Activated T-cell treated with anti-CD3 and anti-CD28 coated beads, Interleukin-2, amount 50 U/mL, for 48 hours (primary cell): ENCODE results near the gene S100A12.
A peak's percentile ranks its signal among the peaks of the same experiment; 100 is the strongest.
"Not testable (repeated sequence)": the region's sequence is repeated elsewhere in the genome, so short reads cannot be mapped to it uniquely, and the experiment has no call there.

ENCODE experiments used
- DNase-seq, 2 experiments: peaks; one replicate each; pipeline ENCODE4 v3.0.0-alpha.2; 2020

The S100A12 gene

GRCh38 chr1:153375511-153375910 is at the start of gene S100A12:
S100A12 (minus strand) TSS chr1:153375621; CDS start chr1:153374592, 1,029 bp downstream.
- no peak for DNase-seq

GRCh38 chr1:153422450-153423068 is 47.1 kb upstream of the S100A12 start:
- DNase-seq, result peak; percentile 67 to 72

- no peak for DNase-seq
Observed at GRCh38 chr1:153420306-153420705, 44.9 kb upstream of the S100A12 start.

GRCh38 chr1:153419436-153419793 is 44.0 kb upstream of the S100A12 start:
- not testable (repeated sequence) for DNase-seq

GRCh38 chr1:153418758-153419435 is 43.5 kb upstream of the S100A12 start:
- not testable (repeated sequence) for DNase-seq

GRCh38 chr1:153417136-153417888 is 41.9 kb upstream of the S100A12 start:
- DNase-seq, result no peak

- DNase-seq, result no peak
Observed at GRCh38 chr1:153415850-153416570, 40.6 kb upstream of the S100A12 start, which contains the start of gene S100A7A. S100A7A (plus strand) TSS chr1:153416520; CDS start chr1:153418083, 1,563 bp downstream.

- DNase-seq, result not testable (repeated sequence)
Observed at GRCh38 chr1:153413961-153414360, 38.5 kb upstream of the S100A12 start.

GRCh38 chr1:153407274-153407673 is 31.9 kb upstream of the S100A12 start:
- not testable (repeated sequence) for DNase-seq

GRCh38 chr1:153405825-153406599 is 30.6 kb upstream of the S100A12 start:
- DNase-seq, result not testable (repeated sequence)

GRCh38 chr1:153404768-153405167 is 29.3 kb upstream of the S100A12 start:
- peak; percentile 74 to 78 for DNase-seq

- no peak for DNase-seq
Observed at GRCh38 chr1:153404086-153404635, 28.7 kb upstream of the S100A12 start.

GRCh38 chr1:153403421-153404085 is 28.1 kb upstream of the S100A12 start:
- no peak for DNase-seq

GRCh38 chr1:153402226-153402625 is 26.8 kb upstream of the S100A12 start:
- no peak for DNase-seq

- no peak for DNase-seq
Observed at GRCh38 chr1:153401461-153401860, 26.0 kb upstream of the S100A12 start.

- DNase-seq, result no peak
Observed at GRCh38 chr1:153400244-153400643, 24.8 kb upstream of the S100A12 start.

- no peak for DNase-seq
Observed at GRCh38 chr1:153399401-153400055, 24.1 kb upstream of the S100A12 start.

- DNase-seq, result no peak
Observed at GRCh38 chr1:153397924-153398651, 22.7 kb upstream of the S100A12 start.

- DNase-seq, result no peak
Observed at GRCh38 chr1:153397051-153397923, 21.9 kb upstream of the S100A12 start.
